K562 (cell line): Measurements from ENCODE around the gene FAM78A. TPM values are rescaled to one million over a fixed set of nuclear protein-coding genes. Genes with fewer than 3 reads are reported as not detected.
A peak's percentile ranks its signal among the peaks of the same experiment; 100 is the strongest.

ENCODE experiments used
- CBX2 ChIP-seq: fragments of 200-600 bp; sonication (generic); IDR thresholded peaks from one replicate; pipeline ENCODE4 v1.6.1; 2012; ENCODE audit warnings: mild to moderate bottlenecking, low read length, inconsistent platforms; ENCODE audit not compliant: insufficient read depth, poor library complexity, severe bottlenecking
- CREB3L1 ChIP-seq: fragments of 450-650 bp; IDR thresholded peaks from 2 replicates; pipeline ENCODE4 v1.6.1; 2014; ENCODE audit warnings: low read depth, mild to moderate bottlenecking, moderate library complexity, borderline replicate concordance
- FOXA3 ChIP-seq, 2 experiments: fragments of 450-650 bp in 1 of 2; sonication (generic) in 1 of 2; formaldehyde crosslinking; IDR thresholded peaks in 1 of 2; conservative IDR thresholded peaks in 1 of 2; 2 replicates each; pipeline versions ENCODE4 v1.4.0 to v1.8.0; 2020 to 2022; ENCODE audit warnings: mild to moderate bottlenecking in 2 of 2, missing genetic modification reagents in 1 of 2
- MCM7 ChIP-seq, 2 experiments: fragments of 450-650 bp; IDR thresholded peaks; 2 replicates each; pipeline ENCODE4 v1.6.1; 2016 to 2018
- PHB ChIP-seq: fragments of 250-450 bp; sonication (Bioruptor Pico); IDR thresholded peaks from 2 replicates; pipeline ENCODE4 v1.5.0; 2021
- PHF8 ChIP-seq: fragments of 200-600 bp; sonication (generic); IDR thresholded peaks from 2 replicates; pipeline ENCODE4 v1.6.1; 2012; ENCODE audit warnings: mixed run types, mild to moderate bottlenecking, inconsistent platforms, low read length, moderate library complexity, borderline replicate concordance
- PHTF2 ChIP-seq: fragments of 250-450 bp; sonication (Bioruptor Pico); IDR thresholded peaks from 2 replicates; pipeline ENCODE4 v1.5.0; 2021; ENCODE audit warnings: mild to moderate bottlenecking
- POLR2AphosphoS2 ChIP-seq: IDR thresholded peaks from 2 replicates; pipeline ENCODE4 v1.6.1; 2012; ENCODE audit warnings: low read length, improper control_type of control experiment
- RB1 ChIP-seq: fragments of 450-650 bp; IDR thresholded peaks from 2 replicates; pipeline ENCODE4 v1.6.1; 2017; ENCODE audit warnings: low read depth, mild to moderate bottlenecking
- RBM14 ChIP-seq: fragments of 200-400 bp; formaldehyde crosslinking; IDR thresholded peaks from 2 replicates; pipeline ENCODE4 v1.6.1; 2018; ENCODE audit warnings: low read depth, mild to moderate bottlenecking, low read length, moderate library complexity, borderline replicate concordance; ENCODE audit not compliant: insufficient read depth
- RUNX1 ChIP-seq: sonication (generic); IDR thresholded peaks from 2 replicates; pipeline ENCODE4 v1.6.1; 2016; ENCODE audit warnings: antibody characterized with exemption, low read depth
- SMARCA4 ChIP-seq: fragments of 450-650 bp; IDR thresholded peaks from 2 replicates; pipeline ENCODE4 v1.6.1; 2016
- SMARCE1 ChIP-seq: fragments of 450-650 bp; IDR thresholded peaks from 2 replicates; pipeline ENCODE4 v1.7.1; 2016; ENCODE audit warnings: mild to moderate bottlenecking
- TCFL5 ChIP-seq: fragments of 250-450 bp; sonication (Bioruptor Pico); conservative IDR thresholded peaks from 2 replicates; pipeline ENCODE4 v1.6.1; 2021; ENCODE audit warnings: mild to moderate bottlenecking, moderate library complexity, matching md5 sums
- XRCC3 ChIP-seq: fragments of 450-650 bp; IDR thresholded peaks from 2 replicates; pipeline ENCODE4 v1.6.1; 2017; ENCODE audit warnings: mild to moderate bottlenecking, moderate library complexity
- ZC3H8 ChIP-seq: fragments of 450-650 bp; IDR thresholded peaks from 2 replicates; pipeline ENCODE4 v1.6.1; 2017
- ZNF3 ChIP-seq: fragments of 250-450 bp; sonication (Bioruptor Pico); IDR thresholded peaks from 2 replicates; pipeline ENCODE4 v1.5.0; 2021; ENCODE audit warnings: mild to moderate bottlenecking, moderate library complexity
- ZNF407 ChIP-seq: fragments of 450-650 bp; IDR thresholded peaks from 2 replicates; pipeline ENCODE4 v1.6.1; 2016; ENCODE audit warnings: low read depth
- polyA plus RNA-seq, 8 experiments: library from polyadenylated mRNA; depleted of rRNA in 4 of 8; stranded (reverse) in 5 of 8; unstranded in 3 of 8; fragments of >200 nt; fragmentation: Nextera tagmentation in 2 of 8; fragmentation: Illumina TruSeq in 1 of 8; extraction: Ambion mirVana in 2 of 8; extraction: Trizol in 1 of 8; gene quantifications; 2 replicates each; pipeline versions ENCODE4 v1.2.1 to v1.2.3, GENCODE V29; 2011 to 2014; ENCODE audit warnings: inconsistent platforms in 1 of 8, missing spikeins in 1 of 8
- total RNA-seq, 7 experiments: library from RNA; depleted of rRNA in 6 of 7; stranded (reverse); fragments of >200 nt in 6 of 7; fragmentation: Illumina TruSeq in 2 of 7; extraction: Trizol in 2 of 7; gene quantifications; 2 replicates each; pipeline versions ENCODE4 v1.2.1 to v1.2.3, GENCODE V29; 2011 to 2021; ENCODE audit warnings: low replicate concordance in 1 of 7
- TF ChIP-seq, protein P1 (sequence below), 2 experiments: fragments of 450-650 bp; IDR thresholded peaks; 2 replicates each; pipeline ENCODE4 v1.6.1; 2016

Gene FAM78A
- total and polyA plus RNA-seq, 9 of the 15 experiments (the other 6 are each of a cell fraction or from before 2014, with no cell fraction given), result 0.56 to 103 (median 55.2) TPM

- TF ChIP-seq FOXA3 (CRISPR knock-in tag; conservative IDR thresholded peaks at IDR 0.05 in 1 of 2, IDR thresholded peaks at IDR 0.05 in 1 of 2) (no peak), RBM14 (no peak), ZNF407 (no peak), PHTF2 (no peak), RB1 (no peak), CREB3L1 (peak; percentile 66; the same call in 1 of the 2 replicates), RUNX1 (no peak), TCFL5 (CRISPR knock-in tag) (no peak), SMARCA4 (no peak), SMARCE1 (no peak), PHF8 (peak; percentile 45; the same call in 1 of the 2 replicates), POLR2AphosphoS2 (no peak), CBX2 (no peak), PHB (no peak), MCM7 (IDR thresholded peaks at IDR 0.05) (no peak), ZNF3 (CRISPR knock-in tag) (no peak), ZC3H8 (no peak), XRCC3 (no peak)
- TF ChIP-seq, protein P1, sequence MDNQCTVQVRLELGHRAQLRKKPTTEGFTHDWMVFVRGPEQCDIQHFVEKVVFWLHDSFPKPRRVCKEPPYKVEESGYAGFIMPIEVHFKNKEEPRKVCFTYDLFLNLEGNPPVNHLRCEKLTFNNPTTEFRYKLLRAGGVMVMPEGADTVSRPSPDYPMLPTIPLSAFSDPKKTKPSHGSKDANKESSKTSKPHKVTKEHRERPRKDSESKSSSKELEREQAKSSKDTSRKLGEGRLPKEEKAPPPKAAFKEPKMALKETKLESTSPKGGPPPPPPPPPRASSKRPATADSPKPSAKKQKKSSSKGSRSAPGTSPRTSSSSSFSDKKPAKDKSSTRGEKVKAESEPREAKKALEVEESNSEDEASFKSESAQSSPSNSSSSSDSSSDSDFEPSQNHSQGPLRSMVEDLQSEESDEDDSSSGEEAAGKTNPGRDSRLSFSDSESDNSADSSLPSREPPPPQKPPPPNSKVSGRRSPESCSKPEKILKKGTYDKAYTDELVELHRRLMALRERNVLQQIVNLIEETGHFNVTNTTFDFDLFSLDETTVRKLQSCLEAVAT (IDR thresholded peaks at IDR 0.05), result 0 out of 4 replicates have a peak, but pooled peaks of 1 of the 2 experiments have one; percentile 15
These were observed 13.2 kb upstream of the FAM78A start, which contains the start of gene PLPP7 (continued) for GRCh38 chr9:131289301-131290035.
